ENCODE results near the gene HRAS. TPM values are rescaled to one million over a fixed set of nuclear protein-coding genes. Genes with fewer than 3 reads are reported as not detected.

The HRAS gene
- total RNA-seq, 1 donor from 2014 or later: 77.7 TPM

DNA sequence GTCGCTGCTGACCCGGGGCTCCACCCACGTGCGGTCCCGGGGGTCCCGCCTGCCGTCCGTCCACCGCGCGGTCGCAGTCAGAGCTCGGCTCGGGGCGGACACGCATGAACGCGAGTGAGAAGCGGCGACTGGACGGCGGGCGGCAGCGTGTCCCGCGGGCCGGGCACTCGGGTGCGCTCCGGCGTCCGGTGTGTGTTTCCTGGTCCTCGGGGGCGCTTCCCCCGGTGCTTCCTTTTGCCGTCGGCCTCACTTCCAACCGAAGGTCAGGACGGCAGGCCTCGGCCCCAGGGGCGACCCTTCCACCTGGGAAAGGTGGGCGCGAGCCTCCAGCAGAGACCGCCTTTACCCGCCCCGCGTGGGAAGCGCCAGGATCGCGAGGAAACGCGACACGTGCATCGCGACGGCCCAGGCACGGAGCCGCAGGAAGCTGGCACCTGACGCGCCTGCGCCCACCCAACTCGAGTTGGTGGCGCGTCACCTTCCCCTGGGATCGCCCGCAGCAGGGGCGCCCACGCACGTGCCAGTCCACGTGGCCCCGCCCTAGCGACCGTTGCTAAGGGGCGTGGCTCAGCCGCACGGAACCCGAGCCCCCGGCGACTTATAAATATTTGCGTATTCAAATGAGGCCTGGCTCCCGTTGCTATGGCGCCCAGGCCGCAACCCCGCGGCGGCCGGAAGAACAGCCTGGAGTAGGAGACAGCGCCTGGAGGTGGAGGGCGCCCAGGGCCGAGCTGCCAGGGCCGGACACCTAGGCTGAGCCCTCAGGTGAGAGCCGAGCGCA, 1.7 kb upstream of the HRAS start, which contains the start of gene LRRC56:
TSS of gene LRRC56 (plus strand) at position 687 of the 781 bp plus-strand sequence. CDS start 3,158 bp downstream, outside the sequence.
- peaks cover 5% of the 10 kb centered on the region for H3K4me1 Mint-ChIP-seq (ENCODE audit: low read depth)
- peak; percentile 92 for DNase-seq (ENCODE audit: low spot score)
- H3K27me3 Mint-ChIP-seq (ENCODE audit: low read depth): no peaks in the 10 kb centered on the region
- H3K4me3 Mint-ChIP-seq (ENCODE audit: unreplicated experiment): peak within 1 kb of the TSS; percentile 81
- H3K9me3 Mint-ChIP-seq (ENCODE audit: low read depth): no peaks in the 10 kb centered on the region
- no peak within 1 kb of the TSS for H3K27ac Mint-ChIP-seq (ENCODE audit: unreplicated experiment)
- no peaks in the 10 kb centered on the region for H3K36me3 Mint-ChIP-seq (ENCODE audit: low read depth)
- TF ChIP-seq, protein P1, sequence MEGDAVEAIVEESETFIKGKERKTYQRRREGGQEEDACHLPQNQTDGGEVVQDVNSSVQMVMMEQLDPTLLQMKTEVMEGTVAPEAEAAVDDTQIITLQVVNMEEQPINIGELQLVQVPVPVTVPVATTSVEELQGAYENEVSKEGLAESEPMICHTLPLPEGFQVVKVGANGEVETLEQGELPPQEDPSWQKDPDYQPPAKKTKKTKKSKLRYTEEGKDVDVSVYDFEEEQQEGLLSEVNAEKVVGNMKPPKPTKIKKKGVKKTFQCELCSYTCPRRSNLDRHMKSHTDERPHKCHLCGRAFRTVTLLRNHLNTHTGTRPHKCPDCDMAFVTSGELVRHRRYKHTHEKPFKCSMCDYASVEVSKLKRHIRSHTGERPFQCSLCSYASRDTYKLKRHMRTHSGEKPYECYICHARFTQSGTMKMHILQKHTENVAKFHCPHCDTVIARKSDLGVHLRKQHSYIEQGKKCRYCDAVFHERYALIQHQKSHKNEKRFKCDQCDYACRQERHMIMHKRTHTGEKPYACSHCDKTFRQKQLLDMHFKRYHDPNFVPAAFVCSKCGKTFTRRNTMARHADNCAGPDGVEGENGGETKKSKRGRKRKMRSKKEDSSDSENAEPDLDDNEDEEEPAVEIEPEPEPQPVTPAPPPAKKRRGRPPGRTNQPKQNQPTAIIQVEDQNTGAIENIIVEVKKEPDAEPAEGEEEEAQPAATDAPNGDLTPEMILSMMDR (IDR thresholded peaks at IDR 0.05): no peak

DNA sequence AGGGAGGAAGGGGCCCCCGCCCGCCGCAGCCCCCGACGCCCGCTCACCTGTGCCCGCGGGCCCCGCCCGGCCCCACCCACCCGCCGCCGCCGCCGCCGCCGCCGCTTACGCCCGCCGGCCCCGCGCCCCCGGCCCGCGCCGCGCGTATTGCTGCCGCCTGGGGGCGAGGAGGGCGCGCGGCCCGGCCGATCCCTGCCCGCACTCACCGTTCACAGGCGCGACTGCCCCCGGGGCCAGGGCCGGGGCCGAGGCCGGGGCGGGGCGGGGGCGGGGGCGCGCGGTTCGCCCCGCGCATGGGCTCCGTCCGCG, 212 bp downstream of the HRAS start:
- H3K27me3 Mint-ChIP-seq (ENCODE audit: low read depth): no peaks in the 10 kb centered on the region
- no peak overlapping the region for H3K4me3 Mint-ChIP-seq (ENCODE audit: unreplicated experiment)
- no peaks in the 10 kb centered on the region for H3K9me3 Mint-ChIP-seq (ENCODE audit: low read depth)
- peaks cover 7% of the 10 kb centered on the region for H3K4me1 Mint-ChIP-seq (ENCODE audit: low read depth)
- H3K36me3 Mint-ChIP-seq (ENCODE audit: low read depth): no peaks in the 10 kb centered on the region
- H3K27ac Mint-ChIP-seq (ENCODE audit: unreplicated experiment): no peak overlapping the region
- DNase-seq (ENCODE audit: low spot score): no peak
- TF ChIP-seq, protein P1 (IDR thresholded peaks at IDR 0.05): no peak

DNA sequence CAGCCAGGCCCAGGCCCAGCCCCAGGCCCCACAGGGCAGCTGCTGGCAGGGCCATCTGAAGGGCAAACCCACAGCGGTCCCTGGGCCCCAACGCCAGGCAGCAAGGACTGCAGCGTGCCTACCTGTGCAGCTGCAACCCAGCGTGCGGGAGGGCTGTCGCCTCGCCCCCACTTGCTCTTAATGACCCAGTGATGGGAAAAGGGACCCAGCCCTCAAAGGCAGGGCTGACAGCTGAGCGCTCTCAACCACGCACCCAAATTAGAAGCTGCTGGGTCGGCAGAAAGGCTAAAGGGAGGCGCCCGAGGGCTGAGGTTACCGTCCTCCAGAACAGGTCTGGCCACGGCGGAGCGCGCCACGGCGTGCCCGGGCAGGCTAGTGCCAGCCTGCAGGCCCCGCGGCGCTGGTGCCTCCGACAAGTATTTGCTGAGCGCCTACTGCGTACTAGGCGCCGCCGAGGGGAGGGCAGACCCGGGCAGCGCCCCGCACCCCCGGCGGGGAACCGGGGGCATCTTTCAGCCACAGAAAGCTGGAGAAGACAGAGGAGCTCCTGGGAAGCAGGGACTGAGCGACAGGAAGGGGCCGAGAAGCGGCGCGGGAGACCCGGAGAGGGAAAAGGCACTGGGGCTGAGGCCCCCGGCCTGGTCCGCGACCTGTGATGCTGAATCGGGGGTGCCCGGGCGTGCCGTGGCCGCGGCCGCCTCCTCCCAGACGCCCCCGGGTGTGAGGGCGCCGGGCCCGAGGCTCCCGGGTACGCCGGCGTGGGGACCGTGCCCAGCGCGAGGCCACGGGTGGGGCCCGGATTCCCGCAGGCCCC, 773 bp downstream of the HRAS start:
- TF ChIP-seq, protein P1 (IDR thresholded peaks at IDR 0.05): peak; percentile 16
- H3K36me3 Mint-ChIP-seq (ENCODE audit: low read depth): no peaks in the 10 kb centered on the region
- H3K27me3 Mint-ChIP-seq (ENCODE audit: low read depth): no peaks in the 10 kb centered on the region
- H3K4me1 Mint-ChIP-seq (ENCODE audit: low read depth): peaks cover 7% of the 10 kb centered on the region
- H3K4me3 Mint-ChIP-seq (ENCODE audit: unreplicated experiment): peak overlapping the region; percentile 71
- H3K9me3 Mint-ChIP-seq (ENCODE audit: low read depth): no peaks in the 10 kb centered on the region
- peak; percentile 90 for DNase-seq (ENCODE audit: low spot score)
- no peak overlapping the region for H3K27ac Mint-ChIP-seq (ENCODE audit: unreplicated experiment)

DNA sequence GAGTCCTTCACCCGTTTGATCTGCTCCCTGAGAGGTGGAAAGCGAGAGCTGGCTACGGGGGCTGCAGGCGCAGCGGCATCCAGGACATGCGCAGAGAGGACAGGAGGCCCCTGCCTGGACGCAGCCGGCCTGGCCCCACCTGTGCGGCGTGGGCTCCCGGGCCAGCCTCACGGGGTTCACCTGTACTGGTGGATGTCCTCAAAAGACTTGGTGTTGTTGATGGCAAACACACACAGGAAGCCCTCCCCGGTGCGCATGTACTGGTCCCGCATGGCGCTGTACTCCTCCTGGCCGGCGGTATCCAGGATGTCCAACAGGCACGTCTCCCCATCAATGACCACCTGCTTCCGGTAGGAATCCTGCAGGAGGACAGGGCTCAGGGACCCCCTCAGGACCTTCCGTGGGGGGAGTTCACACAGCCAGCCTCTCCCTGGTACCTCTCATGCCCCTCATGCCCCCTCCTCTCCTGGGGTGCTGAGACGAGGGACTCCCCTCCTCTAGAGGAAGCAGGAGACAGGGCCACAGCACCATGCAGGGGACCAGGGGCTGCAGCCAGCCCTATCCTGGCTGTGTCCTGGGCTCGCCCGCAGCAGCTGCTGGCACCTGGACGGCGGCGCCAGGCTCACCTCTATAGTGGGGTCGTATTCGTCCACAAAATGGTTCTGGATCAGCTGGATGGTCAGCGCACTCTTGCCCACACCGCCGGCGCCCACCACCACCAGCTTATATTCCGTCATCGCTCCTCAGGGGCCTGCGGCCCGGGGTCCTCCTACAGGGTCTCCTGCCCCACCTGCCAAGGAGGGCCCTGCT, 1.6 kb downstream of the HRAS start:
- H3K4me1 Mint-ChIP-seq (ENCODE audit: low read depth): peaks cover 7% of the 10 kb centered on the region
- no peaks in the 10 kb centered on the region for H3K27me3 Mint-ChIP-seq (ENCODE audit: low read depth)
- peak overlapping the region; percentile 71 for H3K4me3 Mint-ChIP-seq (ENCODE audit: unreplicated experiment)
- peak; percentile 92 for DNase-seq (ENCODE audit: low spot score)
- no peaks in the 10 kb centered on the region for H3K36me3 Mint-ChIP-seq (ENCODE audit: low read depth)
- H3K27ac Mint-ChIP-seq (ENCODE audit: unreplicated experiment): no peak overlapping the region
- no peaks in the 10 kb centered on the region for H3K9me3 Mint-ChIP-seq (ENCODE audit: low read depth)
- TF ChIP-seq, protein P1 (IDR thresholded peaks at IDR 0.05): no peak
